ENCODE measurements around the gene CFHR2.
"Not testable (repeated sequence)": the region's sequence is repeated elsewhere in the genome, so short reads cannot be mapped to it uniquely, and the experiment has no call there.

The CFHR2 gene

GRCh38 chr1:196943568-196943967 lies at the start of gene CFHR2:
Gene CFHR2 (plus strand): TSS chr1:196943738. CDS start chr1:196943881, 143 bp downstream.
- not testable (repeated sequence) for DNase-seq

GRCh38 chr1:196896355-196896754 lies 47.2 kb upstream of the CFHR2 start:
- DNase-seq, result no peak

- no peak for DNase-seq
Measured at GRCh38 chr1:196897158-196897828, 46.2 kb upstream of the CFHR2 start.

GRCh38 chr1:196902344-196902743 lies 41.2 kb upstream of the CFHR2 start:
- DNase-seq, result no peak

GRCh38 chr1:196910215-196910614 lies 33.3 kb upstream of the CFHR2 start:
- DNase-seq, result no peak

- DNase-seq, result not testable (repeated sequence)
Measured at GRCh38 chr1:196912283-196912682, 31.3 kb upstream of the CFHR2 start.

GRCh38 chr1:196926839-196927238 lies 16.7 kb upstream of the CFHR2 start:
- DNase-seq, result not testable (repeated sequence)

- not testable (repeated sequence) for DNase-seq
Measured at GRCh38 chr1:196932853-196933252, 10.7 kb upstream of the CFHR2 start.

- DNase-seq, result no peak
Measured at GRCh38 chr1:196933531-196934189, 9.9 kb upstream of the CFHR2 start.

- DNase-seq, result not testable (repeated sequence)
Measured at GRCh38 chr1:196941474-196941873, 2.1 kb upstream of the CFHR2 start.

GRCh38 chr1:196951711-196952394 lies 8.3 kb downstream of the CFHR2 start:
- no peak for DNase-seq

- no peak for DNase-seq
Measured at GRCh38 chr1:196954778-196955177, 11.2 kb downstream of the CFHR2 start.

GRCh38 chr1:196955926-196956325 lies 12.4 kb downstream of the CFHR2 start:
- no peak for DNase-seq

- DNase-seq, result no peak
Measured at GRCh38 chr1:196960854-196961253, 17.3 kb downstream of the CFHR2 start.

- DNase-seq, result no peak
Measured at GRCh38 chr1:196970182-196970581, 26.6 kb downstream of the CFHR2 start.

- no peak for DNase-seq
Measured at GRCh38 chr1:196976278-196976677, 32.7 kb downstream of the CFHR2 start.

GRCh38 chr1:196977278-196977677 lies 33.7 kb downstream of the CFHR2 start, which contains the start of gene CFHR5:
Gene CFHR5 (plus strand): TSS chr1:196977556. CDS start chr1:196977665, 109 bp downstream.
- DNase-seq, result peak; percentile 12 to 18

- no peak for DNase-seq
Measured at GRCh38 chr1:196980859-196981258, 37.3 kb downstream of the CFHR2 start.

GRCh38 chr1:196982247-196982646 lies 38.7 kb downstream of the CFHR2 start:
- not testable (repeated sequence) for DNase-seq

- DNase-seq, result peak; percentile 62 to 80
Measured at GRCh38 chr1:196991919-196992651, 48.5 kb downstream of the CFHR2 start.

- no peak for DNase-seq
Measured at GRCh38 chr1:196993916-196994315, 50.4 kb downstream of the CFHR2 start.

GRCh38 chr1:196997423-196997822 lies 53.9 kb downstream of the CFHR2 start:
- no peak for DNase-seq

GRCh38 chr1:197001828-197002227 lies 58.3 kb downstream of the CFHR2 start:
- DNase-seq, result no peak

Measured in NCI-H2081 (cell line).